K562 (cell line): ENCODE results near the gene THSD8. TPM values are rescaled to one million over a fixed set of nuclear protein-coding genes. Genes with fewer than 3 reads are reported as not detected.

Source experiments
- BRF1 ChIP-seq: IDR thresholded peaks from 3 replicates; pipeline ENCODE4 v1.6.1; 2011; ENCODE audit warnings: borderline replicate concordance, mild to moderate bottlenecking; ENCODE audit not compliant: insufficient read length; ENCODE audit errors: extremely low read depth
- CHD4 ChIP-seq: fragments of 200-600 bp; sonication (generic); IDR thresholded peaks from 3 replicates; pipeline ENCODE4 v1.6.1; 2012; ENCODE audit warnings: low read depth, mild to moderate bottlenecking, mixed read lengths, low read length, inconsistent platforms; ENCODE audit not compliant: insufficient read depth, insufficient replicate concordance, poor library complexity, severe bottlenecking
- CSDE1 ChIP-seq, 2 experiments: fragments of 450-650 bp; IDR thresholded peaks; 2 replicates each; pipeline ENCODE4 v1.6.1; 2016; ENCODE audit warnings: mild to moderate bottlenecking in 1 of 2
- FOS ChIP-seq: IDR thresholded peaks from 3 replicates; pipeline ENCODE4 v1.6.1; 2011; ENCODE audit not compliant: insufficient read length; ENCODE audit errors: extremely low read depth
- HDAC8 ChIP-seq: fragments of 450-650 bp; IDR thresholded peaks from 2 replicates; pipeline ENCODE4 v1.6.1; 2016; ENCODE audit warnings: mild to moderate bottlenecking, missing genetic modification characterization, moderate library complexity, missing compliant biosample characterization
- JUND ChIP-seq, 2 experiments: IDR thresholded peaks; 2 replicates in 1 of 2; 3 replicates in 1 of 2; pipeline ENCODE4 v1.6.1; 2011; ENCODE audit warnings: borderline replicate concordance in 2 of 2, low read depth in 2 of 2, low read length in 2 of 2, improper control_type of control experiment in 1 of 2, missing biosample characterization in 1 of 2, missing genetic modification characterization in 1 of 2, missing genetic modification reagents in 1 of 2
- MGA ChIP-seq: fragments of 450-650 bp; IDR thresholded peaks from 2 replicates; pipeline ENCODE4 v1.6.1; 2016; ENCODE audit warnings: mild to moderate bottlenecking, moderate library complexity
- NELFE ChIP-seq: IDR thresholded peaks from 2 replicates; pipeline ENCODE4 v1.6.1; 2011; ENCODE audit warnings: mild to moderate bottlenecking; ENCODE audit not compliant: insufficient read depth, insufficient read length
- SIRT6 ChIP-seq: IDR thresholded peaks from one replicate; pipeline ENCODE4 v1.6.1; 2012; ENCODE audit warnings: low read depth, mild to moderate bottlenecking, control low read depth, inconsistent platforms, low read length, moderate library complexity
- TSC22D4 ChIP-seq: fragments of 450-650 bp; IDR thresholded peaks from 2 replicates; pipeline ENCODE4 v1.6.1; 2016; ENCODE audit warnings: missing genetic modification characterization, missing biosample characterization, control low read depth
- ZKSCAN1 ChIP-seq: fragments of 150-350 bp; IDR thresholded peaks from 2 replicates; pipeline ENCODE4 v1.6.1; 2016; ENCODE audit warnings: low read depth, low read length
- ZNF57 ChIP-seq: fragments of 450-650 bp; formaldehyde crosslinking; IDR thresholded peaks from 2 replicates; pipeline ENCODE4 v1.4.0; 2020; ENCODE audit warnings: mild to moderate bottlenecking, moderate library complexity
- polyA plus RNA-seq, 8 experiments: library from polyadenylated mRNA; depleted of rRNA in 4 of 8; stranded (reverse) in 5 of 8; unstranded in 3 of 8; fragments of >200 nt; fragmentation: Nextera tagmentation in 2 of 8; fragmentation: Illumina TruSeq in 1 of 8; extraction: Ambion mirVana in 2 of 8; extraction: Trizol in 1 of 8; gene quantifications; 2 replicates each; pipeline versions ENCODE4 v1.2.1 to v1.2.3, GENCODE V29; 2011 to 2014; ENCODE audit warnings: inconsistent platforms in 1 of 8, missing spikeins in 1 of 8
- total RNA-seq, 7 experiments: library from RNA; depleted of rRNA in 6 of 7; stranded (reverse); fragments of >200 nt in 6 of 7; fragmentation: Illumina TruSeq in 2 of 7; extraction: Trizol in 2 of 7; gene quantifications; 2 replicates each; pipeline versions ENCODE4 v1.2.1 to v1.2.3, GENCODE V29; 2011 to 2021; ENCODE audit warnings: low replicate concordance in 1 of 7
- TF ChIP-seq, protein P1 (sequence below): fragments of 250-450 bp; sonication (Bioruptor Pico); IDR thresholded peaks from 2 replicates; pipeline ENCODE4 v1.8.0; 2022; ENCODE audit warnings: inconsistent platforms, mild to moderate bottlenecking, moderate library complexity, borderline replicate concordance

The THSD8 gene
- total and polyA plus RNA-seq, 9 of the 15 experiments (the other 6 are each of a cell fraction or from before 2014, with no cell fraction given), result 8.4 to 42.4 (median 19.9) TPM; not detected in 2

GRCh38 chr19:12806242-12807081, 4.6 kb downstream of the THSD8 start, which contains the start of gene RNASEH2A (continued):
- TF ChIP-seq ZNF57 (CRISPR knock-in tag), result no peak
- TF ChIP-seq CHD4, result no peak
- TF ChIP-seq JUND (IDR thresholded peaks at IDR 0.05; ENCODE audit: borderline replicate concordance, low read depth, low read length), result no peak; the same call in none of the 2 replicates
- TF ChIP-seq JUND (tag; IDR thresholded peaks at IDR 0.05; ENCODE audit: borderline replicate concordance, low read depth, low read length), result no peak; the same call in 2 of the 3 replicates
- TF ChIP-seq NELFE, result no peak
- TF ChIP-seq FOS, result no peak
- TF ChIP-seq MGA, result peak; percentile 98
- no peak for TF ChIP-seq HDAC8 (tag)
- TF ChIP-seq, protein P1, sequence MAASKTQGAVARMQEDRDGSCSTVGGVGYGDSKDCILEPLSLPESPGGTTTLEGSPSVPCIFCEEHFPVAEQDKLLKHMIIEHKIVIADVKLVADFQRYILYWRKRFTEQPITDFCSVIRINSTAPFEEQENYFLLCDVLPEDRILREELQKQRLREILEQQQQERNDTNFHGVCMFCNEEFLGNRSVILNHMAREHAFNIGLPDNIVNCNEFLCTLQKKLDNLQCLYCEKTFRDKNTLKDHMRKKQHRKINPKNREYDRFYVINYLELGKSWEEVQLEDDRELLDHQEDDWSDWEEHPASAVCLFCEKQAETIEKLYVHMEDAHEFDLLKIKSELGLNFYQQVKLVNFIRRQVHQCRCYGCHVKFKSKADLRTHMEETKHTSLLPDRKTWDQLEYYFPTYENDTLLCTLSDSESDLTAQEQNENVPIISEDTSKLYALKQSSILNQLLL (CRISPR knock-in tag), result no peak
- TF ChIP-seq SIRT6, result no peak
- TF ChIP-seq CSDE1 (IDR thresholded peaks at IDR 0.05), result no peak; a peak in 1 of 4 replicates
- no peak for TF ChIP-seq BRF1
- no peak for TF ChIP-seq TSC22D4 (tag)
- TF ChIP-seq ZKSCAN1, result no peak
